Measurements from ENCODE around the gene ALOX15.
"Not testable (repeated sequence)": the region's sequence is repeated elsewhere in the genome, so short reads cannot be mapped to it uniquely, and the experiment has no call there.

Gene ALOX15

GRCh38 chr17:4683739-4684138 is 42.3 kb upstream of the ALOX15 start:
- DNase-seq (ENCODE audit: low spot score); H3K14ac ChIP-seq (ENCODE audit: low read length); H2BK120ac ChIP-seq (ENCODE audit: low read depth, low read length); H3K9ac ChIP-seq (ENCODE audit: low read depth, low read length, poor library complexity); H4K8ac ChIP-seq (ENCODE audit: low read depth, low read length); H3K4ac ChIP-seq (ENCODE audit: low read length); H3K4me2 ChIP-seq (ENCODE audit: insufficient read depth, low read length, poor library complexity, severe bottlenecking); H2BK15ac ChIP-seq (ENCODE audit: low read length); H3K4me1 ChIP-seq (ENCODE audit: control insufficient read depth in 2 of 2, insufficient read depth in 1 of 2, low read depth in 1 of 2, low read length in 2 of 2); H3K9me3 ChIP-seq (replicated peaks in 1 of 2; ENCODE audit: control insufficient read depth in 2 of 2, insufficient read depth in 1 of 2, low read depth in 1 of 2, low read length in 2 of 2); H4K91ac ChIP-seq (ENCODE audit: low read depth, low read length, poor library complexity); H3K27me3 ChIP-seq (ENCODE audit: control insufficient read depth in 3 of 3, insufficient read depth in 3 of 3, low read depth in 1 of 3, low read length in 3 of 3); H2AK5ac ChIP-seq (ENCODE audit: low read depth, low read length); H2AFZ ChIP-seq (ENCODE audit: low read length); H3K18ac ChIP-seq (ENCODE audit: low read length); H3K23ac ChIP-seq (ENCODE audit: low read depth, low read length, poor library complexity); H2BK12ac ChIP-seq (ENCODE audit: low read length); H3K79me1 ChIP-seq (ENCODE audit: low read depth, low read length); H2BK5ac ChIP-seq (ENCODE audit: low read length); H3K4me3 ChIP-seq (ENCODE audit: low read length in 2 of 2); H3K27ac ChIP-seq (replicated peaks; ENCODE audit: low read length): not testable (repeated sequence)
- peaks cover 28 to 85% of the 10 kb centered on the region in 2 donors for H3K36me3 ChIP-seq (replicated peaks in 1 of 2; ENCODE audit: control insufficient read depth in 2 of 2, insufficient read depth in 2 of 2, low read length in 2 of 2)
- no CpG with 5 or more reads among the region's 5 CpGs for WGBS, 2 donors (ENCODE audit: extremely low coverage in 2 of 2, insufficient read length in 2 of 2, insufficient replicate concordance in 1 of 2)

DNA sequence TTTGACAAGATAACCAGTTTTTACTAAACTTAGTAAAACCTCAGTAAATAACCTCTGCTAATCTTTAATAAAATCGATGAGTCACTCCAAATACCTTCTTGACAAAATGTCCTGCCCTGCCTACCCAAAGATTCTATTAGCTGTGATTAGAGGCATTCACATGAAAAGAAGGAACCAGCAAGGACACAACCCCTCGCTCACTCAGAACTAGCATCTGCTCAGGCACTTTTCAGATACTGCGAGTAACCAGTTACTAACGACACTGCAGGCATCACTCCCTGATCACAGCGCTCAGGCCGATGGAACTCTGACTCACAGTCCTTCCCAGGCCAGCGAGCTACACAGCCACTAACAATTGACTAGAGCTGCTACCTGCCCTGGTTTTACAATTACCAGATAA is 38.2 kb upstream of the ALOX15 start:
- no peak overlapping the region for H3K18ac ChIP-seq (ENCODE audit: low read length)
- H3K27ac ChIP-seq (replicated peaks; ENCODE audit: low read length), result no peak overlapping the region
- no peaks in the 10 kb centered on the region for H3K79me1 ChIP-seq (ENCODE audit: low read depth, low read length)
- H4K8ac ChIP-seq (ENCODE audit: low read depth, low read length), result no peak overlapping the region
- WGBS, 2 donors (ENCODE audit: extremely low coverage in 2 of 2, insufficient read length in 2 of 2, insufficient replicate concordance in 1 of 2), result no CpG with 5 or more reads among the region's 7 CpGs
- H3K4me2 ChIP-seq (ENCODE audit: insufficient read depth, low read length, poor library complexity, severe bottlenecking), result no peak overlapping the region
- no peak overlapping the region for H2BK15ac ChIP-seq (ENCODE audit: low read length)
- H3K36me3 ChIP-seq (replicated peaks in 1 of 2; ENCODE audit: control insufficient read depth in 2 of 2, insufficient read depth in 2 of 2, low read length in 2 of 2), result peaks cover 48 to 90% of the 10 kb centered on the region in 2 donors
- no peaks in the 10 kb centered on the region for H3K4me1 ChIP-seq (ENCODE audit: control insufficient read depth in 2 of 2, insufficient read depth in 1 of 2, low read depth in 1 of 2, low read length in 2 of 2)
- H4K91ac ChIP-seq (ENCODE audit: low read depth, low read length, poor library complexity), result no peak overlapping the region
- H3K14ac ChIP-seq (ENCODE audit: low read length), result no peak overlapping the region
- no peak overlapping the region for H3K23ac ChIP-seq (ENCODE audit: low read depth, low read length, poor library complexity)
- H2AK5ac ChIP-seq (ENCODE audit: low read depth, low read length), result no peak overlapping the region
- H2BK12ac ChIP-seq (ENCODE audit: low read length), result no peak overlapping the region
- H3K4ac ChIP-seq (ENCODE audit: low read length), result no peak overlapping the region
- no peak overlapping the region for H3K9ac ChIP-seq (ENCODE audit: low read depth, low read length, poor library complexity)
- no peaks in the 10 kb centered on the region for H3K27me3 ChIP-seq (ENCODE audit: control insufficient read depth in 3 of 3, insufficient read depth in 3 of 3, low read depth in 1 of 3, low read length in 3 of 3)
- H3K9me3 ChIP-seq (replicated peaks in 1 of 2; ENCODE audit: control insufficient read depth in 2 of 2, insufficient read depth in 1 of 2, low read depth in 1 of 2, low read length in 2 of 2), result no peaks in the 10 kb centered on the region
- no peak overlapping the region for H2BK5ac ChIP-seq (ENCODE audit: low read length)
- H3K4me3 ChIP-seq (ENCODE audit: low read length in 2 of 2), result no peak overlapping the region
- H2AFZ ChIP-seq (ENCODE audit: low read length), result no peak overlapping the region
- DNase-seq (ENCODE audit: low spot score), result no peak
- no peak overlapping the region for H2BK120ac ChIP-seq (ENCODE audit: low read depth, low read length)

DNA sequence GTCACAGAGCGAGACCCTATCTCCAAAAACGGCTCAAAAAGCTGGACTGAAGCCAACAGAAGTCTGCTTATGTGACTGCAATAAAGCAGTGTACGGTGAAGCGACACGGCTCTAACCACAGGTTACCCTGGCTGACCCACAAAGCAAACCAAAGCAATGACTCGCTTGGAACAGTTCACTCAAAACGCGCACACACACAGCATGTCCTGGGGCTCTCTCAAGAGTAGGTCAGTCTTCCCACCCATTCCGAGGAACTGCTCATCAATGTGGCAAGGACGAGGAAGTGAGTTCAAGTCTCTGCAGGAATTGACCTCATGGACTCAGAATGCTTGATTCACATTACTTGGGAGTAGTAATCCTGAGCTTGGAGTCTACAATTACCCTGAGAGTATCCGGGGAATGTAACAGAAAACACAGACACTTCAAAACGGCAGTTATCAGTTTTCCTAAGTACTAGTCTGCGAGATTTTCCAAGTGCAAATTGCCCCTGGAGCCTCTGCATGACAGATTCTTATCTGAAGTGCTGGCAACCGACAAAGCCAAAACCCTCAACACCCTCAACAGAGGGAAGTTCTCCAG is 37.1 kb upstream of the ALOX15 start:
- no peak overlapping the region for H2BK120ac ChIP-seq (ENCODE audit: low read depth, low read length)
- H3K14ac ChIP-seq (ENCODE audit: low read length), result no peak overlapping the region
- H3K9me3 ChIP-seq (replicated peaks in 1 of 2; ENCODE audit: control insufficient read depth in 2 of 2, insufficient read depth in 1 of 2, low read depth in 1 of 2, low read length in 2 of 2), result no peaks in the 10 kb centered on the region
- H3K18ac ChIP-seq (ENCODE audit: low read length), result no peak overlapping the region
- H3K4me3 ChIP-seq (ENCODE audit: low read length in 2 of 2), result no peak overlapping the region
- H3K23ac ChIP-seq (ENCODE audit: low read depth, low read length, poor library complexity), result no peak overlapping the region
- H2BK12ac ChIP-seq (ENCODE audit: low read length), result no peak overlapping the region
- H2BK5ac ChIP-seq (ENCODE audit: low read length), result no peak overlapping the region
- no CpG with 5 or more reads among the region's 14 CpGs for WGBS, 2 donors (ENCODE audit: extremely low coverage in 2 of 2, insufficient read length in 2 of 2, insufficient replicate concordance in 1 of 2)
- no peaks in the 10 kb centered on the region for H3K79me1 ChIP-seq (ENCODE audit: low read depth, low read length)
- H2AK5ac ChIP-seq (ENCODE audit: low read depth, low read length), result no peak overlapping the region
- no peak for DNase-seq (ENCODE audit: low spot score)
- no peak overlapping the region for H3K27ac ChIP-seq (replicated peaks; ENCODE audit: low read length)
- H4K8ac ChIP-seq (ENCODE audit: low read depth, low read length), result no peak overlapping the region
- H3K4me2 ChIP-seq (ENCODE audit: insufficient read depth, low read length, poor library complexity, severe bottlenecking), result no peak overlapping the region
- H2BK15ac ChIP-seq (ENCODE audit: low read length), result no peak overlapping the region
- no peaks in the 10 kb centered on the region for H3K27me3 ChIP-seq (ENCODE audit: control insufficient read depth in 3 of 3, insufficient read depth in 3 of 3, low read depth in 1 of 3, low read length in 3 of 3)
- no peak overlapping the region for H3K9ac ChIP-seq (ENCODE audit: low read depth, low read length, poor library complexity)
- H3K4me1 ChIP-seq (ENCODE audit: control insufficient read depth in 2 of 2, insufficient read depth in 1 of 2, low read depth in 1 of 2, low read length in 2 of 2), result no peaks in the 10 kb centered on the region
- peaks cover 54 to 93% of the 10 kb centered on the region in 2 donors for H3K36me3 ChIP-seq (replicated peaks in 1 of 2; ENCODE audit: control insufficient read depth in 2 of 2, insufficient read depth in 2 of 2, low read length in 2 of 2)
- H2AFZ ChIP-seq (ENCODE audit: low read length), result no peak overlapping the region
- H3K4ac ChIP-seq (ENCODE audit: low read length), result no peak overlapping the region
- no peak overlapping the region for H4K91ac ChIP-seq (ENCODE audit: low read depth, low read length, poor library complexity)

GRCh38 chr17:4676791-4677190 is 35.3 kb upstream of the ALOX15 start:
- Histone ChIP-seq H3K23ac (ENCODE audit: low read depth, low read length, poor library complexity) (no peak overlapping the region), H4K8ac (ENCODE audit: low read depth, low read length) (no peak overlapping the region), H2BK15ac (ENCODE audit: low read length) (no peak overlapping the region), H3K18ac (ENCODE audit: low read length) (no peak overlapping the region), H2AFZ (ENCODE audit: low read length) (no peak overlapping the region), H3K9ac (ENCODE audit: low read depth, low read length, poor library complexity) (no peak overlapping the region), H2BK5ac (ENCODE audit: low read length) (no peak overlapping the region), H3K14ac (ENCODE audit: low read length) (no peak overlapping the region), H3K27me3 (ENCODE audit: control insufficient read depth in 3 of 3, insufficient read depth in 3 of 3, low read depth in 1 of 3, low read length in 3 of 3) (no peaks in the 10 kb centered on the region), H3K36me3 (replicated peaks in 1 of 2; ENCODE audit: control insufficient read depth in 2 of 2, insufficient read depth in 2 of 2, low read length in 2 of 2) (peaks cover 56 to 94% of the 10 kb centered on the region in 2 donors), H3K79me1 (ENCODE audit: low read depth, low read length) (no peaks in the 10 kb centered on the region), H2AK5ac (ENCODE audit: low read depth, low read length) (no peak overlapping the region), H3K4me1 (ENCODE audit: control insufficient read depth in 2 of 2, insufficient read depth in 1 of 2, low read depth in 1 of 2, low read length in 2 of 2) (no peaks in the 10 kb centered on the region), H3K4me2 (ENCODE audit: insufficient read depth, low read length, poor library complexity, severe bottlenecking) (no peak overlapping the region), H3K4ac (ENCODE audit: low read length) (no peak overlapping the region), H3K4me3 (ENCODE audit: low read length in 2 of 2) (no peak overlapping the region), H3K27ac (replicated peaks; ENCODE audit: low read length) (no peak overlapping the region), H4K91ac (ENCODE audit: low read depth, low read length, poor library complexity) (no peak overlapping the region), H2BK12ac (ENCODE audit: low read length) (no peak overlapping the region), H2BK120ac (ENCODE audit: low read depth, low read length) (no peak overlapping the region), H3K9me3 (replicated peaks in 1 of 2; ENCODE audit: control insufficient read depth in 2 of 2, insufficient read depth in 1 of 2, low read depth in 1 of 2, low read length in 2 of 2) (no peaks in the 10 kb centered on the region)
- DNase-seq (ENCODE audit: low spot score), result no peak
- no CpG with 5 or more reads among the region's 7 CpGs for WGBS, 2 donors (ENCODE audit: extremely low coverage in 2 of 2, insufficient read length in 2 of 2, insufficient replicate concordance in 1 of 2)
